ENCODE data around the gene NDUFA13.

NDUFA13 gene

DNA sequence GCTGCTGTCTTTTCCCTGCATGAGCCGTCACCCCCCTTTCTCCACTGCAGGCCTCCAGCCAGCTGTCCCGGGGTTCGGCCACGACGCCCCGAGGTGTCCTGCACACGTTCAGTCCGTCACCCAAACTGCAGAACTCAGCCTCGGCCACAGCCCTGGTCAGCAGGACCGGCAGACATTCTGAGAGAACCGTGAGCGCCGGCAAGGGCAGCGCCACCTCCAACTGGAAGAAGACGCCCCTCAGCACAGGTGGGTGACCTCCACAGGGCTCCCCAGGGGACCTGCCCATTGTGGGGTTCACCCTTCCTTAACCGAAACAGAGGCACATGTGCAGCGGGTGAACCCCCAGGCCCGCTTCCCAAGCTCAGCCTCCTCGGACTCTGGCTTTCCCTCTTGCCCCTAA is 13.7 kb upstream of the NDUFA13 start:
- TF ChIP-seq, protein P1, sequence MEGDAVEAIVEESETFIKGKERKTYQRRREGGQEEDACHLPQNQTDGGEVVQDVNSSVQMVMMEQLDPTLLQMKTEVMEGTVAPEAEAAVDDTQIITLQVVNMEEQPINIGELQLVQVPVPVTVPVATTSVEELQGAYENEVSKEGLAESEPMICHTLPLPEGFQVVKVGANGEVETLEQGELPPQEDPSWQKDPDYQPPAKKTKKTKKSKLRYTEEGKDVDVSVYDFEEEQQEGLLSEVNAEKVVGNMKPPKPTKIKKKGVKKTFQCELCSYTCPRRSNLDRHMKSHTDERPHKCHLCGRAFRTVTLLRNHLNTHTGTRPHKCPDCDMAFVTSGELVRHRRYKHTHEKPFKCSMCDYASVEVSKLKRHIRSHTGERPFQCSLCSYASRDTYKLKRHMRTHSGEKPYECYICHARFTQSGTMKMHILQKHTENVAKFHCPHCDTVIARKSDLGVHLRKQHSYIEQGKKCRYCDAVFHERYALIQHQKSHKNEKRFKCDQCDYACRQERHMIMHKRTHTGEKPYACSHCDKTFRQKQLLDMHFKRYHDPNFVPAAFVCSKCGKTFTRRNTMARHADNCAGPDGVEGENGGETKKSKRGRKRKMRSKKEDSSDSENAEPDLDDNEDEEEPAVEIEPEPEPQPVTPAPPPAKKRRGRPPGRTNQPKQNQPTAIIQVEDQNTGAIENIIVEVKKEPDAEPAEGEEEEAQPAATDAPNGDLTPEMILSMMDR (IDR thresholded peaks at IDR 0.05), result no peak
- H3K9me3 Mint-ChIP-seq, result no peaks in the 10 kb centered on the region

DNA sequence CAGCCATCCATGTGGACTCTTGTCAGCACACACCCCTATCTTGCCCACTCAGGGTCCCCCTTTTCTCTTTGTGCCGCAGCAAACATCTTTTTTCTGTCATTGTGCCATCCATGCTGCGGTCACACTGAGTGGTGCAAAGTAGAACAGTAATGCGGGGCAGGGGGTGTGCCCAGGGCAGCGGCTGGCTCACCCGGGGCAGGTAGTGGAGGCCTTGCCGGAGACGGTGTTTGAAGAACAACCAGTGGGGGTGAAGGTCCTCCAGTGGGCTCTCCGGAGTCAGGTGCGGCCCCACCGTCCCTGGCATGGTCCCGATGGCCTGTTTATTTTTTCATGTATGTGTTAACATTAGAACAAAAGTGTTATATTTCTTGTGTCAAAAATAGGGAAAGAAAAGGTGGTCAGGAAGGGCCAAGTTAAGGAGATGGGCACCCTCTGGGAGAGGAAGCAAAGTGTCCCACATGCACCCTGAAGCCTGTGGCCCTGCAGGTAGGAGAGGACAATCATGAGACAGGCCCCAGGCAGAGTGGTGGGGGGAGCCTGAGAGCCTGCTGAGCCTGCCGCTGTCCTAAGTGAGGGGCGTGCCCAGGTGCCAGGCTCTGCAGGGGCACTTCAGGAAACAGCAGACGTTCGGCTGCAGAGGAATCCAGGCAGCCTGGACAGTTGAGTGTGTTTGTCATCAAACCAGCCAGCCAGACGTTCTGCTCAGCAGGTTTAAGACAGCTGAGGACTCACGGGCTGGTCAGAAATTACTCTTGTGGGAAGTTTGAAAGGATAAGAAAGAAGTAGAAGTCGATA is 13.0 kb upstream of the NDUFA13 start:
- no peaks in the 10 kb centered on the region for H3K9me3 Mint-ChIP-seq
- no peak overlapping the region for H3K4me3 Mint-ChIP-seq
- peaks cover 53% of the 10 kb centered on the region for H3K36me3 Mint-ChIP-seq (ENCODE audit: low read depth)
- peaks cover 15% of the 10 kb centered on the region for H3K4me1 Mint-ChIP-seq
- DNase-seq, result no peak
- TF ChIP-seq, protein P1 (IDR thresholded peaks at IDR 0.05), result no peak
- H3K27ac Mint-ChIP-seq, result peak overlapping the region; percentile 66
- H3K27me3 Mint-ChIP-seq (ENCODE audit: low read depth, poor library complexity), result no peaks in the 10 kb centered on the region

More for the DNA sequence above, 13.7 kb upstream of the NDUFA13 start:
- Mint-ChIP-seq H3K4me1 (peaks cover 8% of the 10 kb centered on the region), H3K4me3 (no peak overlapping the region), H3K27me3 (ENCODE audit: low read depth, poor library complexity) (no peaks in the 10 kb centered on the region), H3K36me3 (ENCODE audit: low read depth) (peaks cover 50% of the 10 kb centered on the region), H3K27ac (no peak overlapping the region)
- no peak for DNase-seq

DNA sequence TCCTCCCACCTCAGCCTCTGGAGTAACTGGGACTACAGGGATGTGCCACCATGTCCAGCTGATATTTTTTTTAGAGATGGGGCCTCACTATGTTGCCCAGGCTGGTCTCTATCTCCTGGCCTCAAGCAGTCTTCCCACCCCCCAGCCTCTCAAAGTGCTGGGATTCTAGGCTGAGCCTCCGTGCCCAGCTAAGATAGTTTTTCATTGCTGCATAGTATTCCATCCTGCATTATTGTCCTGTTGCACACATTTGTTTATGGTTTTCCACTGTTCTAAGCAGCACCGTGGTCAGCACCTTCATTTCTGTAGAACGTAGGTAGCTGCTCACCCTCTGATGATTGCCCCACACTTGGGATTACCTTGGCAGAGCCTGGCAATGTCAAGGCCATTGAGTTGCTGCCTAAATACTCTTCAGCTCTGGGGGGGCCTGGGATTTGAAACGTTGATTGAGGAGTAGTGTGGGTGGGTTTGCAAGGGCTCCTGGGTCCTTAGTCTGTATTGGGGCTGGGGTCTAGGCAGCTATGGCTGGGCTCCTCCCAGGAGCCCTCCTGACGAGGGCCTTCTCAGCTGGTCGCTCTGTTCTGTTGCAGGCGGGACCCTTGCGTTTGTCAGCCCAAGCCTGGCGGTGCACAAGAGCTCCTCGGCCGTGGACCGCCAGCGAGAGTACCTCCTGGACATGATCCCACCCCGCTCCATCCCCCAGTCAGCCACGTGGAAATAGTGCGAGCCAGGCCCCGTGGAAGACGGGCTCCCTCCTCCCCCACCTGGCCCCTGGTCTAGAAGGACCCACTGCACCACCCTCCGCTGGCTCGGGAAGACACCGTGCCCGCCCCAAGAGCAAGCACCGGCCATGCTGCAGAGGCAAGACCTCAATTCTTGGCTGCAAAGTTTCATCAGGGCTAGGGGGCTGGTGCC is 11.0 kb upstream of the NDUFA13 start:
- H3K4me1 Mint-ChIP-seq, result peaks cover 17% of the 10 kb centered on the region
- H3K36me3 Mint-ChIP-seq (ENCODE audit: low read depth), result peaks cover 53% of the 10 kb centered on the region
- no peaks in the 10 kb centered on the region for H3K27me3 Mint-ChIP-seq (ENCODE audit: low read depth, poor library complexity)
- no peak overlapping the region for H3K4me3 Mint-ChIP-seq
- no peak overlapping the region for H3K27ac Mint-ChIP-seq
- DNase-seq, result no peak
- no peaks in the 10 kb centered on the region for H3K9me3 Mint-ChIP-seq
- TF ChIP-seq, protein P1 (IDR thresholded peaks at IDR 0.05), result no peak

DNA sequence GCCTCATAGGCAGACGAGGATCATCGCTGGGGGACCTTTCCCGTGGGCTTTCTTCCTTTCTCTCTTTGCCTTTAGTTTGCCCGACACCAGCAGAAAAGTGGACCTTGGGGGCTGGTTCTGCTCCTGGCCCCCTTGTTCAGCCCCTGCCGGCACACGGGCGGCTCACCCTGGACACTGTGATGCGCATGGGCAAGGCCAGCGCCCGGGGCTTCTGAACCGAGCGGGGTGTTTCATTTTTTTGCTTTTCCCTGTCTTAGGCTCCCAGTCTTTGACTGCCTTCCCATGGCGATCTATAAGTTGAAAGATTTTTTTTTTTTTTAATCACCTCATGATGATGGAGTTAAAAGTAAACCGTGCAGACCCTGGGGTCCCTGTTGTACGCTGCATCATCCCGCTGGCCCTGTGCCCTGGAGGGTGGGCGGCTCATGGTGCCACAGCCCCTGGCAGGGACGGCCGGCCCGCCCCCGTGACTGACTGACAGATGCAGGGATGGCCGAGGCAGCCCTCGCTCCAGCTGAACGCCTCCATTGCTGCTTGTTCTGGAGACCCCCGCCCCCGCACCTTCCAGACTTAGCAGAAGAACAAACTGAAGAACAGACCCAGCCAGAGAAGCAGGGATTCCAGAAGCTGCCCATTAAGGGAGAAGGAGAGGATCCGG is 10.2 kb upstream of the NDUFA13 start:
- Mint-ChIP-seq H3K4me3 (no peak overlapping the region), H3K4me1 (peaks cover 21% of the 10 kb centered on the region), H3K9me3 (no peaks in the 10 kb centered on the region), H3K27ac (peak overlapping the region; percentile 48), H3K27me3 (ENCODE audit: low read depth, poor library complexity) (no peaks in the 10 kb centered on the region), H3K36me3 (ENCODE audit: low read depth) (peaks cover 52% of the 10 kb centered on the region)
- no peak for DNase-seq
- TF ChIP-seq, protein P1 (IDR thresholded peaks at IDR 0.05), result no peak

DNA sequence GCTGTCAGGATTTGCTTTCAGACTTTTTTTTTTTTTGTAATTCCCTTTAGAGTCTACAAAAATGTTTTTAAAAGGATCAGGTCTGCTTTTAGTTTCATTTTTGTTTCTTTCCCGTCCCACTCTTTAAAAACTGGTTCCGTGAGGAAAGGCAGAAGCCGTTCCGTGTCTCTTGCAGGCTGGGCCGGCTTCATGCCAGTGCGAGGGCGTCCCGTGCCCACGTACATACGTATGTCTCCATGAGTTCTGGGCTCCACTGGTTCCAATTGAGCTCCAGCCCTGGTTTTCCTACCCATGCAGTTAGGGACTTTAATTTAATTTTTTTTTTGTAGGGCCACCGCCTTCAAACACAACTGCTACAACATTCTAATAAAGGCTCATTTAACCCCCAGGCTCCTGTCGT is 9.4 kb upstream of the NDUFA13 start:
- no peak overlapping the region for H3K4me3 Mint-ChIP-seq
- TF ChIP-seq, protein P1 (IDR thresholded peaks at IDR 0.05), result no peak
- DNase-seq, result no peak
- H3K27ac Mint-ChIP-seq, result peak overlapping the region; percentile 75
- peaks cover 21% of the 10 kb centered on the region for H3K4me1 Mint-ChIP-seq
- no peaks in the 10 kb centered on the region for H3K27me3 Mint-ChIP-seq (ENCODE audit: low read depth, poor library complexity)
- H3K9me3 Mint-ChIP-seq, result no peaks in the 10 kb centered on the region
- peaks cover 47% of the 10 kb centered on the region for H3K36me3 Mint-ChIP-seq (ENCODE audit: low read depth)
